CMK (cell line): Measurements from ENCODE around the gene EXOC3L4.
"Not testable (repeated sequence)": the region's sequence is repeated elsewhere in the genome, so short reads cannot be mapped to it uniquely, and the experiment has no call there.

Experiments
- DNase-seq: peaks from one replicate; pipeline ENCODE4 v3.0.0-alpha.2; 2010; ENCODE audit warnings: low read depth

The EXOC3L4 gene

DNA sequence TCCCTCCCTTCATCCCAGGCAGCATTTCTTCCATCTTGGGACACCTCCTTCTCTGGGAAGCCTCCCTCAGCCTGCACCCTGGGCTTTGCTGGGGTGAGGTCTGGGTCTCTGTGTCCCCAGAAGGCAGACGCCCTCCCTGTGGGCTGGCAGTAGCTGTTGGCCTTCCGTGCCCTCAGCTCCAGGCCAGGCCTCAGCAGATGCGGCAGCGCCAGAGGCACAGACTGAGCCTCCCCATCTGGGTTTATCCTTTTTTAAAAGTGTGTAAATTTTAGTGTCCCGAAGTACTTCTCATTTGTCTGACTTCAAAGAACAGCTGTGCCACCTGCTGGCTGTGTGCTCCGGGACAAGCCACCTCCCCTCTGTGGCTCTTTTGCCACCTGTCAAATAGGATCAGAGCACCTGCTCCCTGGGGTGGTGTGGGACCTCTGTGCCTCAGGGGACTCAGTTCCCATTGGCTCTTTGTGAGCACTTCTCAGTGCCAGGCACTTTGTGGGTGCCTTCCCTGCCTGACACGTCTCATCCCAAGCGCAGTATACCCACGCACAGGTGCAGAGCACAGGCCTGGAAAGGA lies 11.1 kb downstream of the EXOC3L4 start:
- no peak for DNase-seq

DNA sequence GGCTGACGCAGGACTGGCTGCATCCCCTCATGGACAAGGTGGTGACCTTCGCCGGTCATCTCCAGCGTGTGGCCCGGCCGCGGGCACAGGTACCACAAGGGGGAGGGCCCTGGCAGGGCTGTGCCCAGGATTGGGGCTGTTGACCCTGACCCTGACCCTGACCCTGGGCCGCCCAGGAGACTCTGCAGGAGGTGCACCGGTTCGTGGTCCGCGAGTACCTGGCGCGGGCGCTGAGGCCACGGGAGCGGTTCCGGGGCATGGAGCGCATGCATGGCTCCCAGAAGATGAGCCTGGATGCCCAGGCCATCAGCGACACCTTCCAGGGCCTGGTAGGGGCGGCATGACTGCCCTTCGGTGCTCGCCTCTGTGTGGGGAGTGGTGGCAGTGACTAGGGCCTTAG lies 12.9 kb downstream of the EXOC3L4 start:
- no peak for DNase-seq

DNA sequence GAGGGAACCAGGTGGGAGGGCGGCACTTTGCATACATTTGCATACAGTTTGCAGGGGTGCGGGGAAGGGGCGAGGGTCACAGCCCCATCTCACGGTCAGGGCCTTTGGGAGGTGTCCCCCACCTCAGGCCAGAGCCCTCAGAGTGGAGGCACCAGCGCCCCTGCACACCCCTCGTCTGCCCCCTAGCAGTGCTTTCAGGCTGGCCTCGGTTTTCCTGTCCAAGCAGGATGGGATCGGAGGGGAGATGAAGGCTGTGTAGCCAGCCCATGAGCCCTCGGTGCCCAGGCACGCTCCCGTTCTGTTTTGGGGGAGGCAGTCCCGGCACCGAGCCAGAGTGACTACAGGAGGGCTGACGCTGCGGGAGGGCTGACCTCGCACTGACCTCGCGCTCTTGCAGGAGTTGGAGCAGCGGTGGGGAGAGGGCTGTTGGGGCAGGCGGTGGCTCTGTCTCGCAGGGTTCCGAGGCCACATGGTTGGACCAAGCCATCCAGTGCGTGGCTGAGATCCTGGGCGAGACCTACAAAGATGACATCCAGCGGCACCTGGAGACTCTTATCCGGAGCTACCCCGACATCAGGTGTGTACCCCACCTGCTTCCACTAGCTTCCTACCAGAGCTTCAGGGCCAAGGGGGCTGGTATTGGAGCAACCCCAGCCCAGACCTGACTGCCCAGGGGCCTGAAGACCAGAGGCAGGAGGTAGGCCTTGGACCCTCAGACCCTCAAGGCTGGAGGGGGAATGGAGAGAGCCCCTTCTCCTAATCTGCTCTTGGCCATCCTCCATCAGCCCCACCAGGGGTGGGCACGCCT lies 13.6 kb downstream of the EXOC3L4 start:
- no peak for DNase-seq

DNA sequence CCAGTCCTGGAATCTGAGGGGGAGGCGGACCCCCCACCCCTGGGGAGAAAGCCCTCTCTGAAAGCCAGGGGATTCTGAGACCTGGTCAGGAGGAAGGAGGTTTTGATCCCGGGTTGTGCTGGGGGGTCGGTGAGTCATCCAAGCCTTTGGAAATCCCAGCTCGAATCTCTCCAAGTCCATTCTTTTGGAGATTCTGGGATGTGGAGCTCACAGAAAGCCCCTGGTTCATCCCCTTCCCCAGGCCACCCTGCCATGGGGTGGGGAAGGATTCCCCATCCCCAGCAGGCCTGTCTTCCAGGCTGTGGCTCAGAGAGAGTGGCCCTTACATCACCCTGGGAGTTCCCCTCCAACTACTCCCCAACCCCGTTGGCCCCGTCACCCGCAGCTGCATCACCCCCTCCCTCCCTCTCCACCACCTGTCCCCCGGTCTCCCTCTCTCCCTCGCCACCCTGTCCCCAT lies 14.3 kb downstream of the EXOC3L4 start:
- DNase-seq, result no peak

DNA sequence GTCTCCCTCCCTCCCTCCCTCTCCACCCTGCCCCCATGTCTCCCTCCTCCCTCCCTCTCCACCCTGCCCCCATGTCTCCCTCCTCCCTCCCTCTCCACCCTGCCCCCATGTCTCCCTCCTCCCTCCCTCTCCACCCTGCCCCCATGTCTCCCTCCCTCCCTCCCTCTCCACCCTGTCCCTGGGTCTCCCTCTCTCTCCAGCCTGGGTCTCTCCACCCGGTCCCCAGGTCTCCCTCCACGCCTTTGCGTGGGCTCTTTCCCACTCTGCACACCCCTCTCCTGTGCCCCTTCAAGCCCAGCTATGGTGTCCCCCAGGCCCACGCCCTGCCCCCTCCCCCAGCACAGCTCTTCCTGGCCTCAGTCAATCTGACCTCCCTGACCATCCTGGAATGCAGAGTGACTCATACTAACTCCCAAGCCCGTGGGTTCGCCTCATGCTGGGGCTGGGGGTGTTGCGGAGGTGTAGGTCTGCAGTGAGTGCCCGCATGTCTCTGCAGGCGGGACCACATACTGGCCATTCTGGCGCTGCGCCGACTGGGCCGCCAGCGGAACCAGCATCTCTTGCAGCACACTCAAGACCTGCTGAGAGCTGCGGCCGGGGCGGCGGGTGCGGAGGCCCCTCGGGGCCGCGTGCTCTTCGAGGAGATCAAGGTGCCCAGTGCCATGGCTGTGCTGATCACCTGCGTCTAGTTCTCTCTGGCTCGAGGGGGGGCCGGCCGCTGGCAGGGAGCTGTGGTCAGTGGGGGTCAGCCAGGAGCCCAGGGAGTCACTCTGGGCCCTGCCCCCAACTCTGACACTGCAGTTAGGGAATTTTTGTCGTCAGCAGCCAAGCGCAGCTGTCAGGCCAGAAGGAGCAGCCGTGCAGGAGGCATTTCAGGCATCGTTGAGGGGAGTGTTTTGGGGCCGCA lies 15.3 kb downstream of the EXOC3L4 start:
- DNase-seq, result no peak

DNA sequence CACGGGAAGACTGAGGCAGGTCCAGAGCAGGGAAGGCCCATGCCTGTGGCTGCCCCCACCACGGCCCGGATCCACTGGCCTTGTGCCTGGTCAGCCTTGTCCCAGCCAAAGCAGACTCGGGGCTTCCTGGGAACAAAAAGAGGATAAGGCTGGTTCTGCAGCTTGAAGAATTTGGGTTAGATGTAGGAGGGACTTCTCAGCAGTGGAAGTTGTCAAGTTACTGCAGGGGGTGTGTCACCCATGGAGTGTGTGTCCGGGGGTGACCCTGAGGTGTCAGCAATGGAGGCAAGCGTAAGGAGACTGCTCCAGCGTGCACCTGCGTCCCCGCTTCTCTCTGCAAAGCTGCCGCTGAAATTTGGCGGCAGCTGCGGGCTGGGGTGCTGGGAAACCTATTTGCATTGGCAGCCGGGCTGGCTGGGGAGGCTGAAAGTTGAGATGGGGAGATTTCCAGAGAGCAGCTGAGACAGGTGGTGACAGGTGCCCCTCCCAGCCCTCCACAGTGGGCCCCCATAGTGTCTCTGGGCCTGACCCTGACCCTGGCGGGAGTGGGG lies 16.2 kb downstream of the EXOC3L4 start:
- no peak for DNase-seq

DNA sequence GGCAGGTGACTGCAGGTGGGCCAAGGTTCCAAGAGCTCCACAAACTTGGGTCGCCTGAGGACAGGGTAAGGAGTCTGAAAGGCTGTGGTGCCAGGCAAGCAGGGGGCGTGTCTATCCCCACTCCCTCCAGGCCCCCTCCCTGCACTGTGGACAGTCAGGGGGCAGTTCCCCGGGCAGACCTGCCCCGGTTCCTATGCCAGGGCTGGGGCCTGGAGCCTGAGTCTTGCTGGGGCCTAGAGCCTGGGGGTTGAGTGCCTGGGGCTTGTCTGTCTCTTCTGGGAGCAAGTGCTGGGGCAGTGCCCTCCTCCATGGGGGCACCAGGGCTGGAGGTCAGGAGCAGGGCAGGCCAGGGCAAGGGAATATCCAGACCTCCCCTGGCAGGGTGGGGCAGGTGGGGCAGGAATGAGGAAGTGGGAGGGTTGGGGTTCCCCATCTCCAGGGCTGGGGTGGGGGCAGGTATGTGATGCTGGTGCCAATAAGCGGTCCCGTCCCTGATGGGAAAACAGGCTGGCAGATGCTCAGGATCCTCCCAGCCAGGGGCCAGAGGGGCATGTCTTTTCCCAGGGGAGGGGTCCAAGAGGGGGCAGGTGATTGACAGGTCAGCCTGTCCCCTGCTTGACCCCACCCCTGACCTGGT lies 16.8 kb downstream of the EXOC3L4 start:
- DNase-seq, result no peak

DNA sequence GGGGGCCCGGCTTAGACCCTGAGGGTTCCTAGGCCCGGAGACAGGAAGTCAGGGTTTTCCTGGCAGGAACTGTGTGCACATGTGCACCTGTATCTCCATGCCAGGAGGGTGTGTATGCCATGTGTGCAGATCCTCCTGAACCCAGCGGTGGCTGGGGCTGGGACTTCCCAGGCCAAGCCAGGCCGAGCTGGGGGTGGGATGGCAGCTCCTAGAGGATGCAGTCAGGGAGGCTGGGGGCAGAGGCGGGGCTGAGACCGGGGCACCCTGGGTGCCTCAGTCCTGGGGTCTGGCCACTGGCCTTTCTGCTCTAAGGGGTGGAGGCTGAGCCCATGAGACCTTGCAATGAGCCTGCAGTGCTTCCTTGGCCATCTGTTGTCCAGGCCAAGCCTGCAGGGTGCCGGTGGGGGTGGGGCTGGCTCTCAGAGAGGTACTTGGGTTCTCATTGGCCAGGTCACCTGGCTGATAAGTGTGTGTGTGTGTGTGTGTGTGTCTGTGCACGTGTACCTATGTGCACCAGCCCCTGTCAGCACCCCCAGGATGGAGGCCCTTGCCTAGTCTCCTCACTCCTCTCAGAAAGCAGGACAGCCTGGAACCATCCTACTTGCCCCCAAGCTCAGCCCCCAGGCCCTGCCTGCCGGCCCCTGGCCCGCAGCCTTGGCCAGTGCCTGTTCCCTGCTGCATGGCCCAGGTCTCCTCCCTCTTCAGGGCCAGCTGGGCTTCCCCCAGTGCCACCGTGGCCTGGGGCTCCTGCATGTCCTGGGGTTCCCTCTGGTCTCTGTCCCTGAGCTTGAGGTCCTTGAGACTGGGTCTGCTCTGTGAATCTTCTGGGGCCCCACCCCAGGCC lies 18.1 kb downstream of the EXOC3L4 start:
- no peak for DNase-seq

DNA sequence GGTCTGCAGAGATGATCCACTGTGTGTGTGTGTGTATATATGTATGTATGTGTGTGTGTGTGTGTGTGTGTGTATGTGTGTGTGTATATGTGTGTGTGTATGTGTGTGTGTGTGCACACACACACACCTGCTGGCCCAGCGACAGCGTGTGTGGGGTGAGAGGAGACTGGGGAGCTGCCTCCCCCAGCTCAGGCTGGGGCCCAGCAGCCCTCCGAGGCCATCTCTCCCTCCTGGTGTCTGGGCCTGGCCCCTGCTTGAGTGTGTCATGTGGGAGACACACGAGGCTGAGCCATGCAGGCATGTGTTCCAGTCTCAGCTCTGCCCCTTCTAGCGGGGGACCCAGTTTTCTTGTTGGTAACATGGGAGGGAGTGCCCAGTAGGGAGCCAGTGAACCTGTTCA lies 18.8 kb downstream of the EXOC3L4 start:
- DNase-seq, result no peak

DNA sequence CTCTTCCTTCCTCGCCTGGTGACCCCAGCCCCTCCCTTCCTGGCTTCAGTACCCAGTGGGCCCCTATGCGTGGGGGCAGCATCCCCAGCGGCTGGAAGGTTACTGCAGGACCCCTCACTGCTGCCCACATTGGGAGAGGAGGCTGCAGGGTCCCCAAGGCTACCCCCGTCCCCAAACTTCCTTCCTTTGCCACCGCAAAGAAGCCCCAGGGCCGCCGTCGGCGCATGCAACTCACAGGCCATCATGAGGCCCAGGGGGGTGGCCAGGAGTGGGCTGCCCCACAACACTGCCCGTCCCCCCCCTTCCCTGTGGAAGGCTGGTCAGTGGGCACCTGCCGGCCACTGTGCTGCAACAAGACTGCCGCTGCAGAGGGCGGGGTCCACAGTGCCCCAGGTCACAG lies 19.2 kb downstream of the EXOC3L4 start:
- no peak for DNase-seq

DNA sequence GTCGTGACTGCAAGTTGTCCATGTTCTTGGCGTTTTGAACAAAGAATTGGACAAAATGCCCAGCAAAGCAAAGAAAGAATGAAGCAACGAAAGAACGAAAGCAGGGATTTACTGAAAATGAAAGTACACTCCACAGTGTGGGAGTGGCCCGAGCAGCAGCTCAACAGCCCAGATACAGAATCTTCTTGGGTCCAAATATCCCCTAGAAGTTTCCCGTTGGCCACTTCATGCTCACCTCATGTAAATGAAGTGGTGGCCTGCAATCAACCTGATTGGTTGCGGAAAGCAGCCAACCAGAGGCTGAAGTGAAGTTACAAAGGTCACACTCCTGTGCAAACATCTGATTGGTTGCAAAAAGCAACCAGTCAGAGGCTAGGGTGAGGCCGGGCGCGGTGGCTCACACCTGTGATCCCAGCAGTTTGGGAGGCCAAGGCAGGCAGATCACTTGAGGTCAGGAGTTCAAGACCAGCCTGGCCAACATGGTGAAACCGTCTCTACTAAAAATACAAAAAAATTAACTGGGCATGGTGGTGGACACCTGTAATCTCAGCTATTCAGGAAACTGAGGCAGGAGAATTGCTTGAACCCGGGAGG lies 20.7 kb downstream of the EXOC3L4 start:
- not testable (repeated sequence) for DNase-seq

DNA sequence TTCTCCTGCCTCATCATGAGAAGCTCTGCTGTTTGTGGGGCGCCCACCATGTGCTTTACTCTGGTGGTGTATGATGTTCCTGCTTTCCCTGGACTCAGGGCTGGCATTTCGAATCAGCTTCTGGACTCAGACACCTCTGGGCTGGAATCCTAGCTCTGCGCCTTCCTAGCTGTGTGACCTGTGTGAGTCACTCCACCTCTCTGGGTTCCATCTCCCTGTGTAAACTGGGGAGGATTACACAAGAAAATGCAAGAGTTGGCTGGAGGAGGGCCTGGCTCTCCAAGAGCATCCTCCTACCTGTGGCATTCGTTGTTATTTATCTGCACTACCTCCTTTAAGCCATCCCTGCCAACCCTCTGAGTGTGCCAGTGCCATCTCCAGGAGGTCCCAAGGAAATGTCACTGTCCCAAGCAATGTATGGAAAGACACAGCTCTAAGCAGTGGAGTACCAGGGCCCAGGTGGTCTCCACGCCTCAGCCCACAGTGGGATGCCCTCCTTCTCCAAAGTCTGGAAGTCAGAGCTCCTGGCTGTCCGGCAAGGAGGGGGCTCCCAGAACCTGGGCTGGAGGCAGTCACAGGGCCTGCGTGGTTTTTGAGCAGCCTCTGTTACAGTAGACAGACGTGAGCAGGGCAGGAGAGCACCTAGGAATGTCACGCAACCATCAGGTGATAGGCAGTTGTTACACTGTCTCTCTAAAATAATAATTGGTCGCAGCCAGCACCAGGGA lies 21.5 kb downstream of the EXOC3L4 start:
- DNase-seq, result no peak

DNA sequence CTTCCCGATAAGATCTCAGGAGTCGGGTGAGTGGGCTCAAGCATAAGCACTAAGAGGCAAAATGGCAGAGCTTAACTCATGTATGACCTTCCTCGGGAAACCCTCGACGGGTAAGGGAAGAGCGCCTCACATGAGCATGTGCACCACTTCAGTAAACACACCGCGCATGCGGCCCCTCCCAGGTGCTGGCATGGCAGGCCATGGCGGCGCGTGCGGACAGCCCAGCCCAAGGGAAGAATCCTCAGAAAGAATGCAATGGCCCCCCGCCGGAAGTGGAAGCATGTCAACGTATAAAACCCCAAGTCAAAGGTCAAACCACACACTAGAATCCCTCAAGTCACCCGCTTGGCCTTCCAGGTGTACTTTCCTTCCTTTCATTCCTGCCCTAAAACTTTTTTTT lies 22.1 kb downstream of the EXOC3L4 start:
- no peak for DNase-seq

DNA sequence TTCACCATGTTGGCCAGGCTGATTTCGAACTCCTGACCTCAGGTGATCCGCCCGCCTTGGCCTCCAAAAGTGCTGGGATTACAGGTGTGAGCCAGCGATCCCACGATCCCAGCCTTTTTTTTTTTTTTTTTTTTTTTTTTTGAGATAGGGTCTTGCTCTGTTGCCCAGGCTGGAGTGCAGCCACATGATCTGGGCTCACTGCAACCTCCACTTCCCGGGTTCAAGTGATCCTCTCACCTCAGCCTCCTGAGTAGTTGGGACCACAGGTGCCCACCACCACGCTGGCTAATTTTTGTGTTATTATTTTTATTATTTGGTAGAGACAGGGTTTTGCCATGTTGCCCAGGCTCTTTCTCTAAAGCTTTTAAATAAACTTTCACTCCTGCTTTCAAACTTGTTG lies 23.0 kb downstream of the EXOC3L4 start:
- DNase-seq, result not testable (repeated sequence)

DNA sequence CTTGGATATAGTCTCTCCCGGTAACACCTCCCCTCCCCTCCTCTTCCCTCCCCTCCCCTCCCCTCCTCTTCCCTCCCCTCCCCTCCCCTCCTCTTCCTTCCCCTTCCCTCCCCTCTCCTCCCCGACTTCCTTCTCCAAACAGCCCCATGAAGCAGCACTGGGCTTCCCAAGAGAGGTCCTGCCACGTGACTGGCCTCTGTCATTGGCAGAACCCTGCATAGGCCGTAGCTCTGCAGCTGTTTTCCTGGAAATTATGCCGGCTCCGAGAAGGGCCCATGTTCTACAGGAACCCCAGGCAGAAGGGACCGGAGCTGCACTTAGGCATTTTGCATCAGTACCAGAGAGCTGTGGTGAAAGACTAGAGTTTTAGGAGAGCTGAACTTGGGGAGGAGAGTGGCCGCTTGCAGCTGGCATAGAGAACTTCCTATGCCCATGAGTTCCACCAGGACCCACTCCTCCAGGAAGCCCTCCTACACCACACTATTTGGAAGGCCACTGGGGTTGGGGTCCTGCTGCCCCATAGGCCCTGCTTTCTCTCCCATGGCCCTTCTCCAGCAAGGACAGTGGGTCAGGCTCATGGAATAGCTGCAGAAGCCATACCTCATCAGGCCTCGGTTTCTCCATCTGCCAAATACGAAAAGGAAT lies 23.6 kb downstream of the EXOC3L4 start:
- no peak for DNase-seq

DNA sequence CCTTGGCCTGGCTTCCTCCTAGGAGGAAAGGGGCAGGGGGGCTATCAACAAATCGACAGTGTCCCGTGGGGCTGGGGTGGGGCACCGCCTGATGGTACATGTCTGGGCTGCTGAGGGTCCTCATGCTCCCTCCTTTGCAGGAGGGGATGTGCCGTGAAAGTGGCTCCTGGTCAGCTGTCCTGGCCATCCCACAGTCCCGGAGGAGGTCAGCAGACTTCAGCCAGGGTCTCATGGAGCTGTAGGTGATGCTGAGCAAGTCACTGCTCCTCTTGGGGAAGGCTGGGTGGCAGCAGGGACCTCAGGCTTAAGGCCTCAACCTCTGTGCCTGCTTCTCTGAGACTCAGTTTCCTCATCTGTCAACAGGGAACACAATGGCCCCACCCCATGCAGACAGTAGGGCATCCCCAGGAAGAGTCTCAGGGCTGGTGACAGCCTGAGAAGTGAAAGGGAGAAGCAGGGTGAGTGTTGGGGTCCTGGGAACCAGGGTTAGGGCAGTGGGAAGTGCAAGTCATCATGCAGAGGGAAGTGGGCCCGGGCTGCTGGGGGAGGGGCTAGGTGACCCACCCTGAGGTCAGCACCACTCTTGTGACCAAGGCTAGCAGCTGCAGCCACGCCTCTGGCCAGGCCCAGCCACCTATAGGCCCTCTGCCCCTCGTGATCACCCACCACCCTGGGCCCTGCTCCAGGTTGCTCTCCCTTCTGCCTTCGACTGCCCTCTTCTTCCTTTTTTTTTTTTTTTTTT lies 24.3 kb downstream of the EXOC3L4 start:
- DNase-seq, result peak; percentile 91

DNA sequence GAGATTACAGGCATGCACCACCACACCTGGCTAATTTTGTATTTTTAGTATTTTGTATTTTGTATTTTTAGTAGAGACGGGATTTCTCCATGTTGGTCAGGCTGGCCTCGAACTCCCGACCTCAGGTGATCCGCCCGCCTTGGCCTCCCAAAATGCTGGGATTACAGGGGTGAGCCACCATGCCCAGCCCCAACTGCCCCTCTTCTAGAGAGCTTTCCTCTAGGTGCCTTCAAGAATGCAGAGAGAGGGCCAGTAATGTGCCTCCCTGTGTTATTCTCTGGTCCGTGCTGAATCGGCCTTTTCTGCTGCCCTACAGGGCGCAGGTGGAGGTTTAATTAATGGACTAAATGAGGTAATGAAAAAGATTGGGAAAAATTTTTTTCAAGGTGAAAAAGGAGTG lies 25.0 kb downstream of the EXOC3L4 start:
- DNase-seq, result not testable (repeated sequence)

DNA sequence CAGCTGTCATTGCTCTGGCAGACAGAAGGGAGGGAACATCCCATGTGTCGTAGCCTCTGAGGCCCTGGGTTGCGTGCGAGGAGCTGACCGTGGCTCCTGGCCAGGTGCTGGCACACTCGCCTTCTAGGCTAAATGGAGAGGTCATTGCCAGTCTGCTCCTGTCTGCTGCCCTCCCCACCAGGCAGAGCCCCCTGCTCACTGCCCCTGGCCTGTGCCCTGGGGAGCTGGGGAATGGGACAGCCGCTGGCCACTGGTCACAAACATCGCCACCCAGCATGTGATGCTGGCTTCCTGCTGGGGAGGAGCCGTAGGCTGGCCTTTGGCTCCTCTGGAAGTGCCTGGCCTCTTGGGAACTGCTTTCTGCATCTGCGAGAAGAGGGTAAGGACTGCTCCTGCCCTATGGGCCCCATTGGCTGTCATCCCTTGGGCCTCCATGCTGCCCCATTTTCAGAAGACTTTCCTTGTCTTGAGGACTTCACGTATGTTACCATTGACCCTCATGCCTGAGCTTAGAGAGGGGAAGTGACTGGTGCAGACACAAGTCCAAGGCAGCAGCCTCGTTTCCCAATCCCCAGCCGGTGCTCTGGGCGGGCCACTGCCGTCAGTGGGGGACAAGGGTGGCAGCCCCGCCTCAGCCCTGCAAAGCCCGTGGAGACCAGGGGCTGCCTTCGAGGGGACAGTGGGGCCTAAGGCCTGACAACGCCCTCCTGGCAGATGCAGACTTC lies 26.8 kb downstream of the EXOC3L4 start:
- no peak for DNase-seq
